ENCODE measurements around the gene MMP20.

The MMP20 gene

GRCh38 chr11:102552020-102552419, 73.1 kb downstream of the MMP20 start:
- no peak for DNase-seq

DNA sequence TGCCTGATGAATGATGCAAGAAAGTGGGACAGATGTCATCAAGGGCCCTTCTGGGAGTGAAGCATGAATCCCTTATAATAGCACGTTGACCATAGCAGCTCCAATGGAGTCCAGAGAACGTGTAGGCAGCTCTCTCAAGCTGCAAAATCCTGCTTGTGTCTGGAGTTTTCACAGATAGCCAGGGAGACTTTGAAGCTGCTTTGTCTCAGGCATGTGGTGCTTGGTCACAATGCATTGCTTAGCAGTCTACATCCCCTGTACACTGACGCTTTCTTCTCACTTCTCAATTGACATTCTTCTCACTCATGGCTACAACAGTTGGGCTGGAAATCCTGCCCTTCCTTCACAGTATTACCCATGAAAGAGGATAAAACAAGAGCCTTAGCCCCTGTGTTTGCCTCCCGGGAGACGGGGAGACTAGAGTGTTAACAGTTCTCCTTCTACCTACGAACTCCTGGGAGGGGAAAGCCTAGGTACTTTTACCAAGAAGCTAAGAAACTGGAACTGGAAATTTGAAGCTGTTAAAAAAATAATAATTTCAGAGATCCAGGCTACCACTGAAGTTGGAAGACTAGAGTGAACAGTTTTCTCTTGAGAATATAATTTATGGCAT, 73.9 kb downstream of the MMP20 start:
- no peak for DNase-seq

- DNase-seq: no peak
These were observed 78.1 kb downstream of the MMP20 start for GRCh38 chr11:102546923-102547471.

DNA sequence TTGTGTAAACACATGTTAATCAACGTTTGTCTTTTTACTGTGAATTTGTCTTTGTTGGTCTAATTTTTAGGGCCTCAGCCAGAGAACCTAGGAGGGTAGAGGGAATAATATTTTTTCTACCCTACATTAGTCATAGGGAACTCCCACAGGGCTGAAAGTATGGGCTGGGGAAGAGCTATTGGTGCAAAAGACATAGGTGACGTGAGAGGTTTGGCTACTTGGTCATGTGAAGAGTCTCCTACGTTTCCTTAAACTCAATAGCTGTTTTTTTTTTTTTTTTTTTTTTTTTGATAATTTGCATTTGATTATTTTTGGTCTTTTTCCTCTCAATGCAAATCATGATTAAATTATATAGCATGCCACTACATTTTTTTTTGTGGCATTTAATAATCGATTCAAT, 78.7 kb downstream of the MMP20 start:
- no peak for DNase-seq

- no peak for DNase-seq
These were observed 79.4 kb downstream of the MMP20 start for GRCh38 chr11:102545701-102546100.

DNA sequence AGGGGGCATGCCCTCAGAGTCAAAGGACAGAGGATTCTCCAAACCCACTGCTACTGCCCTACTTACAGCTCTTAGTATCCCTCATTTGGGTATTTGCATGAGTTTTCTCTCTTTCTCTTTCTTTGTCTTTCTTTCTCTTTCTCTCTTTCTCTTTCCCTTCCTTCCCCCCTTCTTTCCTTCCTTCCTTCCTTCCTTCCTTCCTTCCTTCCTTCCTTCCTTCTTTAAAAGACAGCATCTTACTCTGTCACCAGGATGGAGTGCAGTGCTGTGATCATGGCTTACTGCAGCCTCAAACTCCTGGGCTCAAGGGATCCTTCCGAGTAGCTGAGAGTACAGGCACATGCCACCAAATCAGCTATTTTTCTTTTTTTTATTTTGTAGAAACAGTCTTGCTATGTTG, 80.5 kb downstream of the MMP20 start:
- no peak for DNase-seq

GRCh38 chr11:102539567-102539966, 85.6 kb downstream of the MMP20 start:
- DNase-seq: no peak

DNA sequence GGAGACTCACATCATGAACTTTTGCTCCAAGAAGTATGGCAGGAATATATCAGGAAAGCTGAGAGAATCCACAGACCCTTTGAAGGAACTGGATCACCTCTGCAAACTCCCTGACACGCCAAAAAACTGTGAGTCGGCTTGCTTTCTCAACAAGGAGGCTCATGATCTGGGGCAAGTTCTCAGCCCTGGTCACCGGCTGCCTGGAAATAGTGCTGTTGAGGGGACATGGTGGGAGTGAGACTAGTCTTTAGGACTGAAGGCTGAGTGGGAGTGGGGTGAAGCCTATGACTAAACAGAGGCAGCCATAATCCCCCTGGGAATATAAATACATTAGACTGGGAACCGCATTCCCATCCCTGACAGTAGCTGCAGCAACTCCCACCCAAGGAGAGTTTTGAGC, 86.2 kb downstream of the MMP20 start:
- no peak for DNase-seq

- no peak for DNase-seq
These were observed 90.8 kb downstream of the MMP20 start for GRCh38 chr11:102534261-102534872.

DNA sequence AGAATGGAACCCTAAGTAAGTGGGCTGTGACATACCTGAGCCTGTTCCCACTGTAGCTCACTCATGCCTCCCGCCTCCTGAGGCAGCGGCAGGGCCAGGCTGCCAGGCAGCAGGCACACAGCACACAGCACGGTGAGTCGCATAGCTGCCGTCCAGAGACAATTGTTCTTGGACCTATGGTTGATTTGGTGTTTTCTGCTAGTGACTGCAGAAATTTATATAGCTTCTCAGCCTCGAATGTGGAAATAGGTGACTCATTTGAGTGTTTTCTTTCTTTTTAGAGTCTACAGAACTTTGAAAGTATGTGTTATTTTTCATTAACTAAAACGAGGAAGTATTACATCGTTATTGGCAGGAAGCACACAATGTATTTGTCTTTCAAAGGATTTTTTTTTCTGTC, 94.6 kb downstream of the MMP20 start, which contains the start of gene MMP7:
Gene MMP7, minus strand, starts transcription at position 190 of the 400 bp plus-strand sequence. Its CDS starts 47 bp downstream, at position 143.
- DNase-seq: no peak

GRCh38 chr11:102528618-102529017, 96.5 kb downstream of the MMP20 start:
- DNase-seq: no peak

GRCh38 chr11:102527684-102528083, 97.4 kb downstream of the MMP20 start:
- DNase-seq: no peak

- no peak for DNase-seq
These were observed 98.1 kb downstream of the MMP20 start for GRCh38 chr11:102527041-102527440.
